Stimulated activated naive CD4-positive, alpha-beta T cell (primary cell): Measurements from ENCODE around the gene MYMK.

Experiments used
- DNase-seq, 6 experiments: peaks; one replicate each; lab custom pipeline; 2025; lab: John Stamatoyannopoulos, UW

MYMK gene

GRCh38 chr9:133505186-133505830 is 19.5 kb downstream of the MYMK start:
- no peak for DNase-seq

- no peak for DNase-seq
Measured at GRCh38 chr9:133502112-133502511, 22.6 kb downstream of the MYMK start.

GRCh38 chr9:133499892-133500270 is 24.9 kb downstream of the MYMK start:
- DNase-seq, result no peak

- no peak for DNase-seq
Measured at GRCh38 chr9:133499132-133499891, 25.4 kb downstream of the MYMK start.

GRCh38 chr9:133496861-133497842 is 27.6 kb downstream of the MYMK start:
- DNase-seq, result no peak

GRCh38 chr9:133495327-133496293 is 29.1 kb downstream of the MYMK start:
- DNase-seq, result no peak

GRCh38 chr9:133494636-133495326 is 30.0 kb downstream of the MYMK start:
- no peak for DNase-seq

- no peak for DNase-seq
Measured at GRCh38 chr9:133493845-133494540, 30.8 kb downstream of the MYMK start.

GRCh38 chr9:133493428-133493827 is 31.3 kb downstream of the MYMK start:
- DNase-seq, result no peak

GRCh38 chr9:133492061-133493021 is 32.4 kb downstream of the MYMK start:
- no peak for DNase-seq

- no peak for DNase-seq
Measured at GRCh38 chr9:133491656-133491925, 33.2 kb downstream of the MYMK start.

GRCh38 chr9:133490865-133491655 is 33.7 kb downstream of the MYMK start:
- DNase-seq, result no peak

GRCh38 chr9:133490201-133490681 is 34.5 kb downstream of the MYMK start:
- DNase-seq, result no peak

GRCh38 chr9:133489253-133490190 is 35.2 kb downstream of the MYMK start:
- DNase-seq, result no peak

- no peak for DNase-seq
Measured at GRCh38 chr9:133488686-133489252, 36.0 kb downstream of the MYMK start.

- no peak for DNase-seq
Measured at GRCh38 chr9:133487331-133487725, 37.4 kb downstream of the MYMK start.
